NB4 (cell line): Measurements from ENCODE around the gene CARD9.

Experiments used
- MYC ChIP-seq: IDR thresholded peaks from 2 replicates; pipeline ENCODE4 v1.6.1; 2011; ENCODE audit warnings: low read depth, low read length
- POLR2A ChIP-seq: IDR thresholded peaks from 2 replicates; pipeline ENCODE4 v1.6.1; 2011; ENCODE audit warnings: mild to moderate bottlenecking; ENCODE audit not compliant: insufficient read length; ENCODE audit errors: extremely low read depth
- TF ChIP-seq, protein P1 (sequence below): IDR thresholded peaks from one replicate; pipeline ENCODE4 v1.5.1; 2012; ENCODE audit warnings: low read depth, low read length
- TF ChIP-seq, protein P2 (sequence below): IDR thresholded peaks from 2 replicates; pipeline ENCODE4 v1.6.1; 2011; ENCODE audit warnings: low read depth, low read length

DNA sequence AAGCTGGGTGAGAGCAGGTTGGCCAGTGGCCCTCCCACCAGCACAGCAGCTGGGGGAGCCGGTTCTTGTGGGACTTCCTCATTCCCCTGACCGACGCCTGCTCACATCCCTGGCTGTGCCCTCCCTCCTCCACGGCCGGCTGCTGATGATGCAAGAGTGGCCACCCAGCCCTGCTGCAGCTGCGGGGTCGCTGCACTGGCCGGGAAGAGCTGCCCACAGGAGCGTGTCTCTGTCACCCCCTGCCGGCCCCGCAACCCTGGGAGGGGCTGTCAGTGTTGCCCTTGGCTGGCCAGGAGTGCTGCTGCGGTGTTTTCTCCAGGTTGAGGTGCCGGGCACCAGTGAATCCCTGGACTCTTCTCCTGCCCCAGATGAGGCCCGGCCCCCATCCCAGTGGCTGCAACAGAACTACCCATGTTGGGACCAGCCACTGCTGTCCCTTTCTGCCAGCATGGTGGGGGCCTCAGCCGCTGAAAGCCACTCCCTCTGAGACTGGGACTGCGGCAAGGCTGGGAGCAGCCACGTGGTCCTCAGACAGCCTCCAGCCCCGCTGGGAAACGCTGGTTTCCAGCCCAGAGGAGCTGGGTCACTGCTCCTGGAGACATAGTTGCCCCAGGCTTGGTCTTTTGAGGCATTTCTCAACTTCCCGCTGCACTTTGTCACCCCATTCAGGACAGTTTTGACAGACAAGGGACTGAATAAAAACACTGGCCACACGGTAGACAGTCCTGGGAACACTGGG is 739 bp downstream of the CARD9 start:
- TF ChIP-seq, protein P1, sequence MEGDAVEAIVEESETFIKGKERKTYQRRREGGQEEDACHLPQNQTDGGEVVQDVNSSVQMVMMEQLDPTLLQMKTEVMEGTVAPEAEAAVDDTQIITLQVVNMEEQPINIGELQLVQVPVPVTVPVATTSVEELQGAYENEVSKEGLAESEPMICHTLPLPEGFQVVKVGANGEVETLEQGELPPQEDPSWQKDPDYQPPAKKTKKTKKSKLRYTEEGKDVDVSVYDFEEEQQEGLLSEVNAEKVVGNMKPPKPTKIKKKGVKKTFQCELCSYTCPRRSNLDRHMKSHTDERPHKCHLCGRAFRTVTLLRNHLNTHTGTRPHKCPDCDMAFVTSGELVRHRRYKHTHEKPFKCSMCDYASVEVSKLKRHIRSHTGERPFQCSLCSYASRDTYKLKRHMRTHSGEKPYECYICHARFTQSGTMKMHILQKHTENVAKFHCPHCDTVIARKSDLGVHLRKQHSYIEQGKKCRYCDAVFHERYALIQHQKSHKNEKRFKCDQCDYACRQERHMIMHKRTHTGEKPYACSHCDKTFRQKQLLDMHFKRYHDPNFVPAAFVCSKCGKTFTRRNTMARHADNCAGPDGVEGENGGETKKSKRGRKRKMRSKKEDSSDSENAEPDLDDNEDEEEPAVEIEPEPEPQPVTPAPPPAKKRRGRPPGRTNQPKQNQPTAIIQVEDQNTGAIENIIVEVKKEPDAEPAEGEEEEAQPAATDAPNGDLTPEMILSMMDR = peak; percentile 36
- TF ChIP-seq POLR2A (no peak), MYC (peak; percentile 73)
- TF ChIP-seq, protein P2, sequence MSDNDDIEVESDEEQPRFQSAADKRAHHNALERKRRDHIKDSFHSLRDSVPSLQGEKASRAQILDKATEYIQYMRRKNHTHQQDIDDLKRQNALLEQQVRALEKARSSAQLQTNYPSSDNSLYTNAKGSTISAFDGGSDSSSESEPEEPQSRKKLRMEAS = peak; percentile 93
